GM19395 (cell line): ENCODE results near the gene TEP1.
"Not testable (repeated sequence)": the region's sequence is repeated elsewhere in the genome, so short reads cannot be mapped to it uniquely, and the experiment has no call there.

ENCODE experiments used
- ATAC-seq: cut with Tn5 transposase; IDR thresholded peaks from one replicate; pipeline ENCODE4 v1.9.1; 2021; ENCODE audit warnings: mild to moderate bottlenecking, moderate library complexity; ENCODE audit not compliant: unreplicated experiment

The TEP1 gene

DNA sequence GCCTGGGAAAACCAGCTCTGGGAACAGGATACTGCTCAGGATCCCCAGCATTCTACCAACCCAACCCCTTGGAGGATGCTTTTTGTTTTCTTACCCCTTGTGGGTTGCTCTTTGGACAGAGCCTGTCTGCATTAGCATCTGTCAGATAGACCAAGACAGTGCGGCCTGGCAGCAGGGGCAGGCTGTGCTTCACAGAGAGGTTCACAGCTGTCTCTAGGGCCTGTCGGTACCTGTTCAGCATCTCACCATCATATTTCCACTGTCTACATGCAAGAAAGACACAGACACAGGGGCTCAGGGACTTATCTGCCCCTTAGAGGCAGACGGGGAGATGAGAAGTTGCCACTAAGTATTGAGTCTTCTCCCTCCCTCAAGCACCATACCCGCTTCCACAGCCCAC is 21.8 kb downstream of the TEP1 start:
- no peak for ATAC-seq

DNA sequence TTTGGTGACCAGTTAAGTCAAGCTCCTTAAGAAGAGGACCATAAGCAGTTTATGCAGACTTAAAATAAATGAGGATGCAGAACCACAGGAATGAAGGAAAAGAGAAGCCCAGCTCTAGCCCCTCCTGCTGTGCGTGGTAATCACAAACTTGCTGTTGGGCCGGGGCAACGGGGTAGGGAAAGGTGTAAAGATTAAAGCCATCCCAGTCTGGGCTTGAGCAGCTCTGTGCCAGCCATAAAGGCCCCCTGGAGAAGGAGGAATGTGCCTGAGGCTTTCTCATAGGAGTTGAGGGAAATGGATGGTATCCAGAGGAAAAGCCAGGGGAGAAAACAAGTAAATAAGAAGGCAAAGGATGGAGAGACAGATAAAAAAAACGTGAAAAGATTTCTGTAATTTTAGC is 25.1 kb downstream of the TEP1 start:
- no peak for ATAC-seq

DNA sequence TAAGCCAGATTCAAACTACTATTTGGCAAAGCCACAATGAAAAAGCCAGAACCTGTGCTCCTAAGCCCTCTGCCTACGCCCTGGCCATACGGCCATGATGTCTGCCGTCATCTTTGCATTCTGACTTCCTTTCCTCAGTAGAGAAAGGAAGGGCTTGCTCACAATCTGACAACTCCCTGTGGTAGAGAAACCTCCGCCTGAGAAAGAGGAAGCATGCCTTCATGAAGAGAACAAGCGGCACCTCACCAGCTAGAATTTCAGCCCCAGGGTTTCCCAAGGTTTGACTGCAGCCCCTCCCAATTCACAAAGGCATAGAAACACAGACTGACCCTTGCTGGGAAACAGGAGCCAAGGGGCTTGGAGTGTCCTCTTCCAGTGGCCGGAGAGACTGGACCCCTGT is 25.7 kb downstream of the TEP1 start:
- no peak for ATAC-seq

DNA sequence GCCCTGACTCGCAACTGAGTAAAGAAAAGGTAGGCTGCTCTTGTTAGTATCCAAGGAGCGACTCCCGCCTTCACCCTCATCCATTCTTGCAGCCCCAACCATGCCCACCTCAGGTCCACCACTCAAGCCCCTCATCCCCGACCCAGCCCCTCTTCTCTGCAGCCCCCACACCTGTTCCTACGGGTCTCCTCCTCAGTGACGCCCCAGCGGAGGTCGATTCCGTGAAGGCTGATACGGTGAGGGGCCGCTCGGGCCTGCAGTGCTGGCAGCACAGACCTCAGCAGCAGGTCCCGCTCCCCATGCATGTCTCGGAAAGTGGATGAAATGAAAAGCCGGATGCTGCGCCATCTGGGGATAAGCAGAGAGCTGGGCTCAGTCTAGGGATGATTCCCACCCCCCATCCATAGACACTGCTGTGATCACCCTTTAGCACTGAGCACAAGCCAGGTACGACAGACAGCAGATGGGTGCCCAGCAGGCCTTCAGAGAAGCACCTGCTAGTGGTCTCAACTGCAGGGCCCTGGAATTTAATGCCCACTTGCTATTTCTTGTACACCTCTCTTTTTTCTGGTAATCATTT is 26.9 kb downstream of the TEP1 start:
- ATAC-seq = no peak

DNA sequence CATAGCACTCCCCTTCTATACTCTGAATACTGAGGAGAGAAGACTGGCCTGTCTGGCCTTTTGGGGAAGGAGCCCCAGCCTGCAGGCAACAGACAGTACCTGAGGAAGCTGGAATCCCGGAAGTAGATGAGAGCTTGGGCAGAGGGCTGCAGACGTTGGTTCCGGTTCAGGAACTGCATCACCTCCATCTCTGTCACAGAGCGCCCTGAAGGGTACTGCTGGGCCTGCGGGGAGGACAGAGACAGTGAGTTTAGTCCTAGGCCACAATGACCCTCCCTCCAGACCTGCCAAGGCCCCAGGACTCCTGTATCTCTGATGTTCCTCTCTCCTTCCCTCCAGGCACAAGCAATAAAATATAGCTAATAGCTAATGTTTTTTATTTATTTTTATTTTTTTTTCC is 28.4 kb downstream of the TEP1 start:
- no peak for ATAC-seq

DNA sequence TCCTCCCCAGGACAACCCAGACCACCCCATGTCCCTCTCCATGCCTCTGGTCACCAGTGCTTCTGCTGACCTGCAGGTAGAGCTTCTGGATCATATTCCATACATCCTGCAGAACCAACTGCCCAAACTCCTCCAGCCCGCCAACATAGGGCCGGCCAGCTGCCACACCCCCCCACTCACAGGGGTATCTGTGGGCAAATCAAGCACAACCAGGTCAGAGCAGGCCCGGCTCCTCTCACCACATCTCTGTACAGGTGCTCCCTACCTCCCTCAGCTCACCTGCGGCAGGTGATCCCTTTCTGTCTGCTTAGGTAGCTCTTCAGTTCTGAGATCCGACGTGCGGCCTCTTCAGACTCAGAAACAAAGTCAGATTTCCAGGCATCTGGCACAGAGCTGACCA is 29.0 kb downstream of the TEP1 start:
- no peak for ATAC-seq

DNA sequence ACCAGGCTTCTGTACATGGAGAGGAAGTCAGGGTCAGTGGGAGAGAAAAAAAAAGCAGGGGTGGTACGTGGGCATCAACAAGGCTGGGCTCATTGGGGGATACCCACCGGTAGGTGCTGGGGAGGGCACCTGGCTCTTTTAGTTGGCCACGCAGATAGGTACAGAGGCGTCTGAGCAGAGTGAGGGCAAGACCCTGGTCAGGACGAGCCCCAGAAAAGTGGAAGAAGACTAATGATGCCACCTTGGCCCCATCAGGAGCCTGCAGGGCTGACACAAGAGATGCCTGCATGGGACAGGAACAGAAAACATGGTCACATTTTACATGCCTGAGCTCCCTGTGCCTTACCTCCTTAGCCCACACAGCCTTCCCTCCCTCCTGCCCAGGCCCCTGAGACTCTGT is 29.7 kb downstream of the TEP1 start:
- ATAC-seq = no peak

DNA sequence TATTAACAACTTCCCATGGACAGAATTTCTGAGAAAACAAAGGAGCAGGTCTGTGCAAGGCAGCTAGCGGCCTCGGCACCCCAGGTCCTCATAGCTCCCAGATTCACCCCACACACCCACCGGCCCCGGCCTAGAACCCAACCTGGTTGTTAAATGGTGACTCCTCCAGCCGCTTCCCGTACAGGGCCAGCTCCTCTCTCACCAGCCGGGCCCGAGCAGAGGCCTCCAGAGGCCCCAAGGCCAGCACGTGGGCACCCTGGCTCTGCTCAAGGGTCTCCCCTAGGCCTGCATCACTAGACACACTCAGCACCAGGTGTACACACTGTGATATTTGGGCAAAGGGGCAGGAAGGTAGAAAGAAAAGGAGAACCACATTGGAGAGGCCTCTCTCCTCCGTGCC is 30.3 kb downstream of the TEP1 start:
- ATAC-seq = no peak

DNA sequence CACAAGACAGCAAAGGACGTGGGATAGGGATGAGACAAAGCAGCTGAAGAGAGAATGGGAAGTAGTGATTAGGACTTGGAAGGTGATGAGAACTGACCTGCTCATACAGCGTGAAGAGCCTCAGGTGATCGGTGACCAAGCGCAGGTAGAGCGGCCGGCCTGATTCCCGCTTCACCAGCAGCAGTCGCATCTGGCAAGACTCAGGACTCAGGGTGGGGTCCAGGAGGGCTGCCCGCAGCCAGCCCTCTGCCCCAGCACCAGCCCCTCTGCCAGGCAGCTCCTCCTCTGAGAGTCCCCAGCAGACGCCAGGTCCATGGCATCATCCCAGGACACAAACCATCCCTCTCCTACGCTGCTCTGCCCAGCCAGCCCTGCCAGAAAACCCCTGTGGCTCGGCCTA is 30.8 kb downstream of the TEP1 start:
- no peak for ATAC-seq

DNA sequence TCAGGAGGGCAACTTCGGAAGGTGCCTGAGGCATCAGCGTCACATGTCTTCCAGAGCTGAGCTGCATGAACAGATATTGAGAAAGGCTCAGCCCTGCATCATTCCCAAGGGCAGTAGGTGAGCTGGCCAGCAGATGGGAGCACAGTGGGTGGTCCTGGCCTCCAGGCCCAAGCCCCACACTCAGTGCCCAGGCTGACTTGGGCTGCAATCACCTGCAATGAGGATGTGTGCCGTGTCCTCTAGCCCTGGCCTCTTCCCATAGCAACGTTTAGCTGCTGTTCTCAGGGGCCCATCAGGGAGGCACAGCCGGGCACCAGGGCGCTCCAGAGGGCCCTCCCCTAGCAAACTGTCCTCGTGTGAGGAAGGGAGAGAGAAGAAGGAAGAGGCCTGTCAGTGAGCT is 32.0 kb downstream of the TEP1 start:
- no peak for ATAC-seq

DNA sequence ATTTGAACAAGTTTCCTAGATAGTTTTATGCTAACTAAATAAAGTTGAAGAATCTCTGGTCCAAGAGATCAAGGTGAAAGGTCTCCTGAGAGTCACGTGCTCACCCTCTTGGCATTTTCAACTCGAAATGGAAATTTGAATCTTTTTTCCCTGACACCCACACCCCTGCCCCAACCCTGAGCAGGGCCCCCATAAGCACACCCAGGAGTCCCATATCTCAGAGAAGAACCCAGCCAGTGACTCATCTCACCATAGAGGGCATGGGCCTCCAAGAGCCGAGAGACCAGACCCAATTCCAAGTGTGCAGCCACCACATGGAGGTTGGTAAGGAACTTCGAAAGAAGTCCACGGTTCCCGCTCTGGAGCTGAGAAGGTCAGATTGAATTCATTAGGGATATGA is 32.6 kb downstream of the TEP1 start:
- no peak for ATAC-seq

DNA sequence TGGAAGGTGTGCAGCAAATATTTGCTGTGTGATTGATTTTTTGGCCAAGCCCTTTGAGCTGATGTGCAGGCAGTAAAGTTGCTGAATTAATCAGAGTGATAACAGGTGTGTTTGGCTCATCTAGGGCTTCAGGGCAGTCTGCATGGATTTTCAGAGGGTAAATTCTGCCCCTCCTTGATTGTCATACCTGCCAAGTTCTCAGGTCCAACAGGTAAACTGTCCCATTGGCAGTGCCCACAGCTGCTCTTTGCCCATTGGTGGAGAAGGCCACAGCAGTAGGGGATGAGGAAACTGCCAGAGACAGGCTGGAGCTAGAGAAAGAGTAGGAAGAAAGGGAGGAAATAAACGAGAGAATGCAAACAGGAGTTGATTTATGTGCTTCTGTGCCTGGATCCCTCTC is 33.6 kb downstream of the TEP1 start:
- no peak for ATAC-seq

DNA sequence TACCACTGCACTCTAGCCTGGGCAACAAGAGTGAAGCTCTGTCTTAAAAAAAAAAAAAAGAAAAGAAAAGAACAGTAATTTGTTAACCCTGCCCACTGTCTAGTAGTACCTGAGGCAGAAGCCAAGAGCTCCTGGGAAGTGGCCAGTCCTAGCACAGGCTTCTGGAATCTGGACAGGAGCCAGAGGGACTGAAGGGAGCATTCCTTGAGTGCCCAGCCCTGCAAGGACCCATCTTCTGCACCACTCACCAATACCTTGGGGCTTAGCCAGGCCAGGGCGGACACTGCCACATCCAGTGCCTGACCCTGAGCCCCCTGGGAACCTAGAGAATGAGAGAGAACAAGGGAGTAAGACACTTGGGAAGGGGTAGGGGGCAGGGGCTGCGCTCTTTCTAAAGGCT is 36.1 kb downstream of the TEP1 start:
- no peak for ATAC-seq

DNA sequence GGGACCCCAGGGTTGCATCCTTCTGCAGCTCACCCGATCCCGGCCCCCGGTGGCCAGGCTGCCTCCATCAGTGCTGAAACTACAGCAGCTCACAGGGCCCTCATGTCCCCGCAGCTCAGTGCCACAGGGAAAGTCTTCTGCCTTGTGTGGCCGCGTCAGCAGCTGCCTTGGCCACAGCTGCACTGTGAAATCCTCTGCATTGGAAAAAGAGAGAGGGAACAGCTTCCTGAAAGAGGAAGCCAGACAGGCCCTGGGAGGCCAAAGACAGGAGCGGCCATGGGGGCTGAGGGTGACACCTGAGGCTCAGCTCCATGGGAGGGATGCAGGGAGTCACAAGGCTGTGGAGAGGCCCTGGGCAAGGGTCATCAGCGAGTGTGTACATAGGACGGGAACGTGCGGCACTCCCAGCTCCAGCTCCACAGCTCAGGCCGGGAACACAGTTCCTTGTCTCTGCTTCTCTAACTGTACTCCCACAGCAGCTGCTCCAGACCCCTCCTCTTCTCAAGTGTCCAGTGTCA is 37.2 kb downstream of the TEP1 start:
- no peak for ATAC-seq

DNA sequence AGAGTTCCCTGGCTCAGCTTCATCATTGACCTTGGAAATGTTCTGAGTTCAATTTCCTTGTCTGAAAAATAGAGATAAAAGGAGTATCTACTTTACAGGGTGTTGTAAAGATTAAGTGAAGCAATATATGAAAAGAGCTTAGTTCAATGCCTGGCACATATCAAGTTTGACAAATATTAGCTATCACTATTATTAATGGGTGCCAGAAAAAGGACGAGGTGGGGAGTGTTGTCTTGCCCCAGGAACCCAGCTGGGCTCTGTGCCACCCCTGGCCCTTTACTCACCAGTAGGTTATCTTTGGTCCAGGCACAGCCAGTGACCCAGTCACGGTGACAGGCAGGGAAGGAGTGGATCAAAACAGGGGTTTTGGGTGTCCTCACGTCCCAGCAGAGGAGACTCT is 37.8 kb downstream of the TEP1 start:
- ATAC-seq = no peak

DNA sequence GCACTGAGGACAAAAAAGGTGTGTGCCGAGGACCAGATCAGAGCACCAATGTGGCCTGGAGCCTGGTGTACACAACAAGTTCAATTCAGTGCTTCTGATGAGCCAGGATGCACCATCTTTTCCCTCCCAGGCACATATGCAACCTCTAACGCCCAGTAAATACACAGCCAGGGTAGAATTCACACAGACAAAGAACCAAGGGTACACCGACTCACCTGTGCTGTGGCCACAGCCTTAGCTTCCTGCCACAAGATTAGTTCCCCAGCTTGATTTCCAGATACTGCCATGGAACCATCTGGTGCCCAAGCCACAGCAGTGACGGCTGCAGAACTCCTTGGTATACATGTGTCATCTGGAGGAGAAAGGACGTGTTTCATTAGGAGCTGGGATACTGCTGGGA is 40.5 kb downstream of the TEP1 start:
- no peak for ATAC-seq

DNA sequence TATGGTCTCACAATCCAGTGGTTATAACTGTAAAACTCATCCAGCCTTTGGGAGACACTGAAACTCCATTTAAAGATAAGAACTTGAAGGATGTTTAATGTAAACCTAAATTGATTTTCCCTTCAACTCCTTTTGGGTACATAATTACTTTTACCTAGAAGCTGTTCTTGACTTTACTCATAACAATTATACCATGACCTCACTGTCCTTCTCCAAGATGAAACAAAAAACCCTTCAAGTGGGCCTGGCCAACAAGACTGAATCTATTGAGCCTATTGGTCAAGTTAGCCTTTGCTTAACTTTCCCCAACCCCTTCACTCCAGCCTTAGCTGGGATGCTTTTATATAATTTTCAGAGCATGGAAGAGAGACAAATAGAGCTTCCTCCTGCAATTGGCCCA is 47.4 kb downstream of the TEP1 start:
- ATAC-seq = no peak

DNA sequence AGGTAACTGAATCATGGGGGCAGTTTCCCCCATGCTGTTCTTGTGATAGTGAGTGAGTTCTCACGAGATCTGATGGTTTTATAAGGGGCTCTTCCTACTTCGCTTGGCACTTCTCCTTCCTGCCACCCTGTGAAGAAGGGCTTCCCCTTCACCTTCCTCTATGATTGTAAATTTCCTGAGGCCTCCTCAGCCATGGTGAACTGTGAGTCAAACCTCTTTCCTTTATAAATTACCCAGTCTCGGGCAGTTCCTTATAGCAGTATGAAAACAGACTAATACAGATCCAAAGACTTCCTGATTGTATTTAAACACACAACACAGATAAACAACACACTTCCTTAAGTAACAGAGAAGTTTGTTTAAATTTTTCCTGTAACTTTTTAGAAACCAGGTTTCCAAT is 54.8 kb downstream of the TEP1 start:
- ATAC-seq = not testable (repeated sequence)

DNA sequence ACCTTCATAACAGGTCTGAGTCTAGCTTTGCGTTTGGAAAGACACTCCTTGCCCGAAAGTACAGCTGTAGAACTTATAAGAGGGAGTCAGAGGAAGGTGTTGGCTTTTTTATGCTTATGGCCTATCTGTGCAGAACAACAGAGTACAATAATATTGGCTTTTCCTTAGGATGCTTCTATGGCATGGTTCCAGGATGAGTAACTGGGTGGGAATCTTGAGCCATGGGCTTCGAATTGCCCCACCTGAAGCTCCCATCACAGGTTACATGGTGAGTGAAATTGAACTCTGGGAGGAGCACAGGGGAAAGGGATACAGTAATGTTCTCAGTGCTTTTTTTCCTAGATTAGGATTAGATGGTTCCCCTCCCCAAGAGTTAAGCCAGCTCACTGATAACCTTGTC is 56.9 kb downstream of the TEP1 start:
- ATAC-seq = no peak

DNA sequence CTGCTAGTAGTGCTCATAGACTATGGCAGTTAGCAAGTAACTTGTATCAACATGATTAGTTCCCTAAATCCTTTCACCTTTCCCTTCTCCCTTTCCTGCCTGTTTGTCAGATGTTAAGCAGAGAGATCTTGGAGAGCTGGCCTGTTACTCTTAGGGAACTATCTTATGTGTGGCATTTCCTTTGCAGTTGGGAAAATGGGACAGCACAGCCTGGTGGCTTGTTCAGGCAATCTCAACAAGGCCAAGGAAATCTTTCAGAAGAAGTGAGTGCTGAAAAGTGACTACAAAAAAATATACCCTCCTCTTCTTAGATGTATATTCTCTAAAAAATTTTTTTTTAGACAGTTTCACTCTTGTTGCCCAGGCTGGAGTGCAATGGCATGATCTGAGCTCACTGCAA is 62.4 kb downstream of the TEP1 start:
- no peak for ATAC-seq

DNA sequence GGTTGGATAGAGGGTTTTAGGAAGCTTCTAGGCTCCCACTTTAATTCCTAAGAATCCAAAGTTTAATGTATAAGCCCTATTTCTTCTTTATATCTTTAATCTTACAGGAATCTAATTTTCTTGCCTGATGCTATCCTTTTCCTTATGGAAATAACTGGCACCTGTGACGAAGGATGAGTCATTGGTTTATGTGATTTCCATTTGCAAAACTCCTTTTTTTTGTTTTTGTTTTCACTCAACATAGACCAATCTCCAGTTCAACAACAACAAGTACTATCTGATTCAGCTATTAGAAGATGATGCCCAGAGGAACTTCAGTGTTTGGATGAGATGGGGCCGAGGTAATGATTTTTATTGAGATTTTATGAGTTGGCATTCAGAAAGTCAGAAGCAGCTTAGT is 63.0 kb downstream of the TEP1 start:
- no peak for ATAC-seq

DNA sequence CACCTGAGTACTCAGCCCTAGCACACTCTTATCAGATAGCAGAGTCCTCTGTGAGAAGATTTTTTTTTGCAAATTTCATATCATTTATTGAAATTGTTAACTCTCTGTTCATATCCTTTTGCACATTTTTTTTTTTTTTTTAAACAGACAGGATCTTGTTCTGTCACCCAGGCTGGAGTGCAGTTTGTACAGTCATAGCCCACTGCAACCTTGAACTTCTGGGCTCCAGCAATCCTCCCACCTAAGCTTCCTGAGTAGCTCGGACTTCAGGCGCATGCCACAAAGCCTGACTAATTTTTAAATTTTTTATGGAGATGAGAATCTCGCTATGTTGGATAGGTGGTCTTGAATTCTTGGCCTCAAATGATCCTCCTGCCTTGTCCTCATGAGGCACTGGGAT is 65.6 kb downstream of the TEP1 start:
- ATAC-seq = no peak

DNA sequence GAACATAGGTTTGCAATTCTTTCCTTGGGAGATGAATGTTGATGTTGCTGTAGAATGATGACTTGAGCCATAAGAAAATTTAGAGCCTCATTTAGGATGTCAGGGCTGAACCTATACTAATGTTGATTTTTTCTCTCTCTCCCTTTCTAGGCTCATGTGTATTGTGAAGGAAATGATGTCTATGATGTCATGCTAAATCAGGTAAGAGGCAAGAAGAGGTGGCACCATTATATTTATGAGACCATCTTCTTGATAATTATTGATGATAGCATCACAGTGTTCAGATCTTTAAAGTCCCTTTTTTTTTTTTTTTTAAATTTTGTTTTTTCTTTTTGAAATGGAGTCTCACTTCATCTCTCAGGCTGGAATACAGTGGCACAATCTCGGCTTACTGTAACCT is 66.6 kb downstream of the TEP1 start:
- ATAC-seq = no peak

DNA sequence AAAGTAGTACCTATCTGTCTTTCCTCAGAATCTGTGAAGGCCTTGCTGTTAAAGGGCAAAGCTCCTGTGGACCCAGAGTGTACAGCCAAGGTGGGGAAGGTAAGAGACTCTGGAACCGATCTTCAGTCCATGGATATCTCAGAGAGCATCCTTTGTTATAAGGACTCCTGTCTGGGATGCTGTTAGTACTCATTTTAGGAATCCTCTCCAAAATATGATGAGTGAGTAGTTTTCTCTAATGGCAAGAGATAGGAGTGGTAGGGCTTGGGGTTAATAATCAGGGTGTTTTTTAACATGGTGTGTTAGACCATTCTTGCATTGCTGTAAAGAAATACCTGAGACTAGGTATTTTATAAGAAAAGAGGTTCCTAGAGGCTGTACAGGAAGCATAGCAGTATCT is 67.9 kb downstream of the TEP1 start:
- no peak for ATAC-seq
